Adrenal gland (tissue), 5 donors: Measurements from ENCODE around the gene WDFY4.

Experiments
- CTCF ChIP-seq, 6 experiments: fragments of 450-650 bp in 4 of 6; fragments of 200-600 bp in 2 of 6; sonication (generic) in 1 of 6; IDR thresholded peaks; 1 replicate in 5 of 6; 2 replicates in 1 of 6; pipeline versions ENCODE4 v1.5.1 to v1.8.0; 2016 to 2021; ENCODE audit warnings: antibody characterized with exemption in 6 of 6, mild to moderate bottlenecking in 2 of 6, moderate library complexity in 1 of 6
- POLR2A ChIP-seq, 2 donors: fragments of 450-650 bp; IDR thresholded peaks; one replicate each; pipeline ENCODE4 v1.6.1; 2017; ENCODE audit warnings: antibody characterized with exemption in 2 of 2, mild to moderate bottlenecking in 2 of 2, moderate library complexity in 1 of 2
- donor health status: DM: no; HTN: no; CAD: no.

- TF ChIP-seq CTCF (IDR thresholded peaks at IDR 0.05) (no peak), POLR2A (IDR thresholded peaks at IDR 0.05) (no peak)
Observed at GRCh38 chr10:48707472-48707871, 22.8 kb downstream of the WDFY4 start.
